OCI-LY7 (cell line): ENCODE measurements around the gene ANK3. TPM values are rescaled to one million over a fixed set of nuclear protein-coding genes. Genes with fewer than 3 reads are reported as not detected.

Experiments
- BruUV-seq: library from RNA; stranded (reverse); fragments of 400-500 nt; replicated peaks from 2 replicates; lab custom pipeline; 2021; lab: Mats Ljungman, UMichigan
- CTCF ChIA-PET: fragments of 300-600 bp; sonication (Branson Sonifier 250); formaldehyde crosslinking; loops from one replicate; lab custom pipeline; 2022; ENCODE audit warnings: antibody characterized with exemption; ENCODE audit not compliant: unreplicated experiment; lab: Charles Lee
- POLR2A ChIA-PET: fragments of 300-600 bp; sonication (Branson Sonifier 250); formaldehyde crosslinking; loops from one replicate; lab custom pipeline; 2022; ENCODE audit warnings: antibody characterized with exemption; lab: Charles Lee
- DNase-seq: peaks from one replicate; pipeline ENCODE4 v3.0.0-alpha.2; 2015; ENCODE audit warnings: low spot score
- H2AFZ ChIP-seq: fragments of 200-600 bp; sonication (generic), shearing (Covaris generic); 2 replicates; pipeline ENCODE4 v1.6.1; 2014; ENCODE audit warnings: mild to moderate bottlenecking, antibody characterized with exemption, low read length, moderate library complexity
- H3K27ac ChIP-seq: fragments of 200-600 bp; sonication (generic); 2 replicates; pipeline ENCODE4 v1.5.1; 2014; ENCODE audit warnings: mixed run types, low read depth, mild to moderate bottlenecking, moderate library complexity, low read length, inconsistent platforms; ENCODE audit not compliant: poor library complexity, severe bottlenecking
- H3K36me3 ChIP-seq: fragments of 200-600 bp; sonication (generic); 2 replicates; pipeline ENCODE4 v1.6.1; 2014; ENCODE audit warnings: mild to moderate bottlenecking, antibody characterized with exemption, low read length, moderate library complexity, mixed read lengths; ENCODE audit not compliant: insufficient read depth
- H3K4me1 ChIP-seq: fragments of 200-600 bp; sonication (generic); 2 replicates; pipeline ENCODE4 v1.5.1; 2014; ENCODE audit warnings: mild to moderate bottlenecking, low read length; ENCODE audit not compliant: insufficient read depth, poor library complexity, severe bottlenecking
- H3K4me2 ChIP-seq: fragments of 200-600 bp; sonication (generic); 2 replicates; pipeline ENCODE4 v1.6.1; 2014; ENCODE audit warnings: mild to moderate bottlenecking, low read length
- H3K4me3 ChIP-seq: fragments of 200-600 bp; sonication (generic); 2 replicates; pipeline ENCODE4 v1.5.1; 2014; ENCODE audit warnings: mild to moderate bottlenecking, low read depth, low read length; ENCODE audit not compliant: poor library complexity, severe bottlenecking
- H3K79me2 ChIP-seq: fragments of 200-600 bp; sonication (generic); 2 replicates; pipeline ENCODE4 v1.6.1; 2016; ENCODE audit warnings: low read depth, mild to moderate bottlenecking, low read length, moderate library complexity, mixed read lengths; ENCODE audit not compliant: insufficient read depth
- H3K9me2 ChIP-seq: fragments of 200-600 bp; sonication (generic); 2 replicates; pipeline ENCODE4 v1.6.1; 2016; ENCODE audit warnings: mild to moderate bottlenecking, low read length, mixed read lengths; ENCODE audit not compliant: insufficient read depth
- H3K9me3 ChIP-seq: fragments of 200-600 bp; sonication (generic); 2 replicates; pipeline ENCODE4 v1.6.1; 2014; ENCODE audit warnings: mild to moderate bottlenecking, mixed run types, low read length, mixed read lengths
- H4K20me1 ChIP-seq: fragments of 200-600 bp; sonication (generic); 2 replicates; pipeline ENCODE4 v1.6.1; 2014; ENCODE audit warnings: mild to moderate bottlenecking, antibody characterized with exemption, low read length, moderate library complexity, mixed read lengths; ENCODE audit not compliant: insufficient read depth
- EZH2phosphoT487 ChIP-seq: fragments of 200-600 bp; sonication (generic); IDR thresholded peaks from 2 replicates; pipeline ENCODE4 v1.6.1; 2018; ENCODE audit warnings: low read depth, borderline replicate concordance, mild to moderate bottlenecking, mixed run types, antibody characterized with exemption, low read length, moderate library complexity, mixed read lengths
- intact Hi-C: fragments of 100-400 bp; cut with micrococcal nuclease; formaldehyde crosslinking; loops from one replicate; pipeline ENCODE4 v1.10.0; 2022; ENCODE audit not compliant: unreplicated experiment
- total RNA-seq, 2 experiments: library from RNA; depleted of rRNA in 1 of 2; stranded (reverse); fragments of >200 nt in 1 of 2; shearing (Covaris generic) in 1 of 2; gene quantifications; 2 replicates each; pipeline ENCODE4 v1.2.3, GENCODE V29; 2014 to 2022
- TF ChIP-seq, protein P1 (sequence below): fragments of 200-600 bp; sonication (generic); conservative IDR thresholded peaks from 2 replicates; pipeline ENCODE4 v1.5.1; 2014; ENCODE audit warnings: mild to moderate bottlenecking, antibody characterized with exemption, low read length, moderate library complexity, mixed read lengths

ANK3 gene
- total RNA-seq, 2 experiments from 2014 or later: 0.13 to 0.49 TPM

DNA sequence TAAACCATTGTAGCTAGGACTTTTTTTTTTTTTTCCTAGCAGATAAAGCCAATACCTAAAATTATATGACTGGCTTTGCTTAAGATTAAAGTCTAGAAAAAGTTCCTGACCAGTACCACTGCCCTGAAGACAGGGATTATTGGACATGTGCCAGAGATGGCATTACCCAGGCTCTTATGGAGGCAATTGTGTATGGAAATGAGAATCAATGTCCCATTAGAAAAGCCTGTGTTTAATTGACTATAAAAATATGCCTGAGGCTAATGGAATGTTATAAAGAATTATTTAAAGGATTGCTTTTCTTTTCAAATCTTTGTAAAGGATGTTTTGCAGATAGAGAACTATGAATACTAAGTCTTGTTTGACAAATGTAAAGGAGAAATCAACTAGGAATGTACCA, 196.7 kb downstream of the ANK3 start:
- Histone ChIP-seq H3K36me3 (no peaks in the 10 kb centered on the region), H3K79me2 (no peaks in the 10 kb centered on the region), H3K4me3 (no peak overlapping the region), H3K9me3 (no peaks in the 10 kb centered on the region), H3K4me2 (no peak overlapping the region), H4K20me1 (no peaks in the 10 kb centered on the region), H3K9me2 (no peaks in the 10 kb centered on the region), H2AFZ (no peak overlapping the region), H3K4me1 (no peaks in the 10 kb centered on the region), H3K27ac (no peak overlapping the region)
- intact Hi-C loops: no loop called here
- no TSS peak for BruUV-seq
- ChIA-PET POLR2A (interaction anchor here (0.6 kb wide), 1 partner anchor 12 kb away, joined by 5 read pairs; no protein-coding TSS in a partner anchor), CTCF (no interaction called here)
- TF ChIP-seq, protein P1, sequence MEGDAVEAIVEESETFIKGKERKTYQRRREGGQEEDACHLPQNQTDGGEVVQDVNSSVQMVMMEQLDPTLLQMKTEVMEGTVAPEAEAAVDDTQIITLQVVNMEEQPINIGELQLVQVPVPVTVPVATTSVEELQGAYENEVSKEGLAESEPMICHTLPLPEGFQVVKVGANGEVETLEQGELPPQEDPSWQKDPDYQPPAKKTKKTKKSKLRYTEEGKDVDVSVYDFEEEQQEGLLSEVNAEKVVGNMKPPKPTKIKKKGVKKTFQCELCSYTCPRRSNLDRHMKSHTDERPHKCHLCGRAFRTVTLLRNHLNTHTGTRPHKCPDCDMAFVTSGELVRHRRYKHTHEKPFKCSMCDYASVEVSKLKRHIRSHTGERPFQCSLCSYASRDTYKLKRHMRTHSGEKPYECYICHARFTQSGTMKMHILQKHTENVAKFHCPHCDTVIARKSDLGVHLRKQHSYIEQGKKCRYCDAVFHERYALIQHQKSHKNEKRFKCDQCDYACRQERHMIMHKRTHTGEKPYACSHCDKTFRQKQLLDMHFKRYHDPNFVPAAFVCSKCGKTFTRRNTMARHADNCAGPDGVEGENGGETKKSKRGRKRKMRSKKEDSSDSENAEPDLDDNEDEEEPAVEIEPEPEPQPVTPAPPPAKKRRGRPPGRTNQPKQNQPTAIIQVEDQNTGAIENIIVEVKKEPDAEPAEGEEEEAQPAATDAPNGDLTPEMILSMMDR: no peak
- TF ChIP-seq EZH2phosphoT487: no peak
- DNase-seq: no peak

DNA sequence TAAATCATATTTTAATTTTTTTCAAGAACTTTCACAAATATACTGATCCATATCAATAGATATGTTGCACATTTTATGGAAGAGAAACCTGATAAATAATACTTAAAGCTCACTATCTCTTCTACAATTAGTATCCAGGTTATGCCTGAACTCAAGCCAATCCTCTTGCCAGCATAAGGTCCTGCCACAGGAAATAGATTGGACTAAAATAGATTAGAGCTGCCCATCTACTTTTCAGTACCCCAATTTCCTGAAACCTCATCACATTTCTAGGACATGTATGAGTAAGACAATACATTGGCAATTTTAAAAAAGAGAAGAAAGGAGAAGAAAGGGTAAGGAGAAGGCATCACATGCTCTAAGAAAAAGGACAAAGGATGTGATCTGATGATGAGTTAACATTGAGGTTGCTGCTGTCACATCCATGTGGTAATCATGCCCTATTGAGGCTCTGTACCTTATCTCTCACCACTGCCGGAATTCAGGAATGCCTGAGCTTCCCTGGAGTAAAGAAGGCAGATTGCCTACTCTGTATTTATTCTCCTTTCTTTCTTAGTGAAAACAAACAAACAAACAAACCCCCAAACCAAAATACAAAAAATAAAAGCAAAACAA, 199.7 kb downstream of the ANK3 start:
- H3K36me3 ChIP-seq: no peaks in the 10 kb centered on the region
- no peaks in the 10 kb centered on the region for H3K4me1 ChIP-seq
- no peaks in the 10 kb centered on the region for H3K9me3 ChIP-seq
- TF ChIP-seq EZH2phosphoT487: no peak
- TF ChIP-seq, protein P1: no peak
- ChIA-PET POLR2A (interaction anchor here (0.6 kb wide), 1 partner anchor 1467 kb away, joined by 3 read pairs; no protein-coding TSS in a partner anchor), CTCF (no interaction called here)
- no peak overlapping the region for H3K4me2 ChIP-seq
- DNase-seq: no peak
- no peaks in the 10 kb centered on the region for H3K9me2 ChIP-seq
- intact Hi-C loops: no loop called here
- H2AFZ ChIP-seq: no peak overlapping the region
- H3K27ac ChIP-seq: no peak overlapping the region
- H3K4me3 ChIP-seq: no peak overlapping the region
- H3K79me2 ChIP-seq: no peaks in the 10 kb centered on the region
- no peaks in the 10 kb centered on the region for H4K20me1 ChIP-seq
- no TSS peak for BruUV-seq

DNA sequence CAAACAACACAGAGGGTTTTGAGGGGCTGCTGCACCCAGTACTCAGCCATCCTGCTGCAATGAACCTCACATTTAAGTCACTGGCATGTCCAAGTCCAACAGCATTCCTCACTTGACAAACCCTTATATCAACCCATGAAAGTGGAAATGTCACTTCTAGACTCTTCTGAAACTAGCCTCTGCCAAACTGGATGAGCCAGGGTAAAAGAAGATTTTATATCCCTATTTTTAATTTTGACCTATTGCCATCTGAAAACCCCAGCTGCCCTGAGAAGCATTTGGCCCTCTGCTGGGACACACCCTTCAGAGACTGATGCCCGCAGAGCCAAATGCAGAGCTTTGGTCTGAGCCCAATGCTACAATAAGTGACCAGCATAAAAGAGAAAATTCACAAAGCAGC, 201.1 kb downstream of the ANK3 start:
- ChIA-PET CTCF (no interaction called here), POLR2A (interaction anchor here (0.6 to 1.3 kb wide), 2 partner anchors 24 to 277 kb away, joined by 3 to 5 read pairs; no protein-coding TSS in a partner anchor)
- intact Hi-C loops: no loop called here
- Histone ChIP-seq H3K9me2 (no peaks in the 10 kb centered on the region), H2AFZ (no peak overlapping the region), H3K27ac (no peak overlapping the region), H3K79me2 (no peaks in the 10 kb centered on the region), H3K9me3 (no peaks in the 10 kb centered on the region), H3K4me3 (no peak overlapping the region), H3K4me2 (no peak overlapping the region), H4K20me1 (no peaks in the 10 kb centered on the region), H3K36me3 (no peaks in the 10 kb centered on the region), H3K4me1 (no peaks in the 10 kb centered on the region)
- no TSS peak for BruUV-seq
- no peak for TF ChIP-seq EZH2phosphoT487
- TF ChIP-seq, protein P1: no peak
- DNase-seq: no peak
